ENCODE data around the gene ROBO2.

Gene ROBO2

GRCh38 chr3:77623500-77623899, 583.6 kb downstream of the ROBO2 start:
- no peak for DNase-seq (ENCODE audit: low read depth)
- TF ChIP-seq CTCF (IDR thresholded peaks at IDR 0.05; ENCODE audit: control insufficient read depth, insufficient read depth, low read depth, low read length, missing control alignments), result no peak
- H3K4me3 ChIP-seq (ENCODE audit: control insufficient read depth, low read depth, low read length), result no peak overlapping the region

- no peak overlapping the region for H3K4me3 ChIP-seq (ENCODE audit: control insufficient read depth, low read depth, low read length)
- no peak for TF ChIP-seq CTCF (IDR thresholded peaks at IDR 0.05; ENCODE audit: control insufficient read depth, insufficient read depth, low read depth, low read length, missing control alignments)
- DNase-seq (ENCODE audit: low read depth), result no peak
These were observed 586.3 kb downstream of the ROBO2 start for GRCh38 chr3:77626157-77626556.

- TF ChIP-seq CTCF (IDR thresholded peaks at IDR 0.05; ENCODE audit: control insufficient read depth, insufficient read depth, low read depth, low read length, missing control alignments), result no peak
These were observed 608.3 kb downstream of the ROBO2 start for GRCh38 chr3:77648214-77648613.

GRCh38 chr3:77648664-77649063, 608.8 kb downstream of the ROBO2 start:
- H3K4me3 ChIP-seq (ENCODE audit: control insufficient read depth, low read depth, low read length), result no peak overlapping the region
- no peak for TF ChIP-seq CTCF (IDR thresholded peaks at IDR 0.05; ENCODE audit: control insufficient read depth, insufficient read depth, low read depth, low read length, missing control alignments)
- no peak for DNase-seq (ENCODE audit: low read depth)

More at GRCh38 chr3:77648214-77648613, 608.3 kb downstream of the ROBO2 start:
- DNase-seq (ENCODE audit: low read depth), result no peak
- H3K4me3 ChIP-seq (ENCODE audit: control insufficient read depth, low read depth, low read length), result no peak overlapping the region

GRCh38 chr3:77652624-77653023, 612.7 kb downstream of the ROBO2 start:
- no peak for TF ChIP-seq CTCF (IDR thresholded peaks at IDR 0.05; ENCODE audit: control insufficient read depth, insufficient read depth, low read depth, low read length, missing control alignments)
- H3K4me3 ChIP-seq (ENCODE audit: control insufficient read depth, low read depth, low read length), result no peak overlapping the region
- DNase-seq (ENCODE audit: low read depth), result no peak

GRCh38 chr3:77655396-77655795, 615.5 kb downstream of the ROBO2 start:
- no peak for TF ChIP-seq CTCF (IDR thresholded peaks at IDR 0.05; ENCODE audit: control insufficient read depth, insufficient read depth, low read depth, low read length, missing control alignments)

GRCh38 chr3:77660718-77661117, 620.8 kb downstream of the ROBO2 start:
- no peak overlapping the region for H3K4me3 ChIP-seq (ENCODE audit: control insufficient read depth, low read depth, low read length)
- no peak for DNase-seq (ENCODE audit: low read depth)
- TF ChIP-seq CTCF (IDR thresholded peaks at IDR 0.05; ENCODE audit: control insufficient read depth, insufficient read depth, low read depth, low read length, missing control alignments), result no peak

More at GRCh38 chr3:77655396-77655795, 615.5 kb downstream of the ROBO2 start:
- H3K4me3 ChIP-seq (ENCODE audit: control insufficient read depth, low read depth, low read length), result no peak overlapping the region
- no peak for DNase-seq (ENCODE audit: low read depth)
